Liver (tissue), 9 donors: Measurements from ENCODE around the gene CASZ1. TPM values are rescaled to one million over a fixed set of nuclear protein-coding genes. Genes with fewer than 3 reads are reported as not detected.

ENCODE experiments used
- DNase-seq: peaks from one replicate; pipeline ENCODE4 v3.0.0-alpha.2; 2017; ENCODE audit warnings: low spot score
- H3K27ac ChIP-seq, 2 donors: one replicate each; pipeline ENCODE4 v1.7.0; 2013; ENCODE audit warnings: inconsistent platforms in 2 of 2, low read length in 2 of 2, control low read depth in 1 of 2, low read depth in 1 of 2, mild to moderate bottlenecking in 1 of 2
- H3K27me3 ChIP-seq, 4 donors: one replicate each; pipeline versions ENCODE4 v1.6.1 to v1.7.0; 2013; ENCODE audit warnings: low read length in 3 of 4, inconsistent platforms in 1 of 4, mild to moderate bottlenecking in 1 of 4, moderate library complexity in 1 of 4; ENCODE audit not compliant: control insufficient read depth in 4 of 4, insufficient read depth in 4 of 4
- H3K36me3 ChIP-seq, 4 donors: one replicate each; pipeline versions ENCODE4 v1.6.1 to v1.7.0; 2013; ENCODE audit warnings: low read length in 3 of 4, mild to moderate bottlenecking in 3 of 4, low read depth in 1 of 4, moderate library complexity in 1 of 4; ENCODE audit not compliant: control insufficient read depth in 4 of 4, insufficient read depth in 3 of 4
- H3K4me1 ChIP-seq, 4 donors: one replicate each; pipeline versions ENCODE4 v1.6.1 to v1.7.0; 2013; ENCODE audit warnings: low read length in 3 of 4, mild to moderate bottlenecking in 3 of 4, moderate library complexity in 1 of 4; ENCODE audit not compliant: control insufficient read depth in 4 of 4, insufficient read depth in 4 of 4
- H3K4me3 ChIP-seq, 3 donors: one replicate each; pipeline versions ENCODE4 v1.6.1 to v1.7.0; 2013; ENCODE audit warnings: low read length in 3 of 3, control low read depth in 1 of 3, low read depth in 1 of 3, mild to moderate bottlenecking in 1 of 3
- H3K9ac ChIP-seq, 2 donors: one replicate each; pipeline ENCODE4 v1.7.0; 2013; ENCODE audit warnings: low read length in 2 of 2, mild to moderate bottlenecking in 2 of 2, moderate library complexity in 2 of 2, control low read depth in 1 of 2, low read depth in 1 of 2
- H3K9me3 ChIP-seq, 4 donors: one replicate each; pipeline versions ENCODE4 v1.6.1 to v1.7.0; 2013; ENCODE audit warnings: low read length in 3 of 4; ENCODE audit not compliant: control insufficient read depth in 4 of 4
- EGR1 ChIP-seq, 2 donors: IDR thresholded peaks; 2 replicates each; pipeline ENCODE4 v1.6.1; 2016 to 2018; ENCODE audit warnings: antibody characterized with exemption in 2 of 2, low read depth in 2 of 2
- FOXA2 ChIP-seq: IDR thresholded peaks from 2 replicates; pipeline ENCODE4 v1.6.1; 2016; ENCODE audit warnings: antibody characterized with exemption
- GABPA ChIP-seq, 2 donors: IDR thresholded peaks in 1 of 2; conservative IDR thresholded peaks in 1 of 2; 2 replicates each; pipeline ENCODE4 v1.6.1; 2016; ENCODE audit warnings: antibody characterized with exemption in 2 of 2, mild to moderate bottlenecking in 1 of 2, moderate library complexity in 1 of 2
- HNF4A ChIP-seq, 2 donors: conservative IDR thresholded peaks; 2 replicates each; pipeline ENCODE4 v1.6.1; 2016; ENCODE audit warnings: antibody characterized with exemption in 2 of 2, mild to moderate bottlenecking in 2 of 2
- HNF4G ChIP-seq: IDR thresholded peaks from 2 replicates; pipeline ENCODE4 v1.6.1; 2016; ENCODE audit warnings: antibody characterized with exemption
- JUND ChIP-seq, 2 donors: IDR thresholded peaks; 2 replicates each; pipeline ENCODE4 v1.6.1; 2016; ENCODE audit warnings: antibody characterized with exemption in 2 of 2
- MAX ChIP-seq: IDR thresholded peaks from 2 replicates; pipeline ENCODE4 v1.6.1; 2016; ENCODE audit warnings: antibody characterized with exemption
- NR2F2 ChIP-seq: IDR thresholded peaks from 2 replicates; pipeline ENCODE4 v1.6.1; 2016; ENCODE audit warnings: antibody characterized with exemption
- RAD21 ChIP-seq, 2 donors: IDR thresholded peaks; 2 replicates each; pipeline ENCODE4 v1.6.1; 2016; ENCODE audit warnings: antibody characterized with exemption in 2 of 2, mild to moderate bottlenecking in 2 of 2
- REST ChIP-seq: IDR thresholded peaks from 2 replicates; pipeline ENCODE4 v1.6.1; 2016; ENCODE audit warnings: antibody characterized with exemption, mild to moderate bottlenecking
- RXRA ChIP-seq, 2 donors: IDR thresholded peaks; 2 replicates each; pipeline ENCODE4 v1.6.1; 2017 to 2018; ENCODE audit warnings: antibody characterized with exemption in 2 of 2, mild to moderate bottlenecking in 1 of 2
- SP1 ChIP-seq: IDR thresholded peaks from 2 replicates; pipeline ENCODE4 v1.6.1; 2018; ENCODE audit warnings: antibody characterized with exemption, mild to moderate bottlenecking
- TAF1 ChIP-seq: conservative IDR thresholded peaks from 2 replicates; pipeline ENCODE4 v1.6.1; 2016; ENCODE audit warnings: antibody characterized with exemption, mild to moderate bottlenecking
- YY1 ChIP-seq: IDR thresholded peaks from 2 replicates; pipeline ENCODE4 v1.6.1; 2016; ENCODE audit warnings: antibody characterized with exemption, mild to moderate bottlenecking
- WGBS: extraction: QIAGEN DNeasy Blood & Tissue Kit; methylation state at CpG from one replicate; pipeline ENCODE4 v1.1.7; 2013; 5-methylcytosine and 5-hydroxymethylcytosine counted together
- polyA plus RNA-seq, 2 donors: library from polyadenylated mRNA; stranded (reverse) in 1 of 2; unstranded in 1 of 2; fragments of 200-250 nt in 1 of 2; fragments of >200 nt in 1 of 2; fragmentation: Nextera tagmentation in 1 of 2; extraction: Ambion mirVana in 1 of 2; gene quantifications; one replicate each; pipeline versions ENCODE4 v1.2.1 to v1.2.3, GENCODE V29; 2013 to 2015
- total RNA-seq, 2 donors: library from RNA; depleted of rRNA; stranded (reverse); fragments of >200 nt; gene quantifications; one replicate each; pipeline ENCODE4 v1.2.3, GENCODE V29; 2014
- TF ChIP-seq, protein P1 (sequence below): IDR thresholded peaks from 2 replicates; pipeline ENCODE4 v1.6.1; 2016; ENCODE audit warnings: antibody characterized with exemption
- TF ChIP-seq, protein P2 (sequence below): fragments of 150-350 bp; IDR thresholded peaks from 2 replicates; pipeline ENCODE4 v1.5.1; 2017; ENCODE audit warnings: improper control_type of control experiment, low read depth, low read length; ENCODE audit not compliant: missing input control
- donor health status: healthy.
- donor health status: healthy.
- donor health status: healthy.
- donor health status: healthy.
- donor health status: healthy.

CASZ1 gene
- total and polyA plus RNA-seq, 4 donors: 1.0 to 3.5 (median 1.9) TPM

GRCh38 chr1:10829965-10830515 lies 33.6 kb upstream of the CASZ1 start:
- no peak for DNase-seq
- Histone ChIP-seq H3K9ac (no peak overlapping the region), H3K27me3 (no peaks in the 10 kb centered on the region), H3K27ac (no peak overlapping the region), H3K9me3 (no peaks in the 10 kb centered on the region), H3K4me1 (peaks cover 0 to 9% (median 4%) of the 10 kb centered on the region in 4 donors), H3K36me3 (no peaks in the 10 kb centered on the region), H3K4me3 (no peak overlapping the region)
- TF ChIP-seq RAD21 (IDR thresholded peaks at IDR 0.05): no peak
- TF ChIP-seq, protein P1, sequence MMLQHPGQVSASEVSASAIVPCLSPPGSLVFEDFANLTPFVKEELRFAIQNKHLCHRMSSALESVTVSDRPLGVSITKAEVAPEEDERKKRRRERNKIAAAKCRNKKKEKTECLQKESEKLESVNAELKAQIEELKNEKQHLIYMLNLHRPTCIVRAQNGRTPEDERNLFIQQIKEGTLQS: no peak
- no peak for TF ChIP-seq GABPA (IDR thresholded peaks at IDR 0.05 in 1 of 2, conservative IDR thresholded peaks at IDR 0.05 in 1 of 2)
- TF ChIP-seq TAF1: no peak
- TF ChIP-seq NR2F2: no peak
- TF ChIP-seq MAX: no peak
- TF ChIP-seq HNF4G: no peak
- no peak for TF ChIP-seq EGR1 (IDR thresholded peaks at IDR 0.05; ENCODE audit: low read depth in 2 of 2)
- no peak for TF ChIP-seq RXRA (IDR thresholded peaks at IDR 0.05)
- TF ChIP-seq, protein P2, sequence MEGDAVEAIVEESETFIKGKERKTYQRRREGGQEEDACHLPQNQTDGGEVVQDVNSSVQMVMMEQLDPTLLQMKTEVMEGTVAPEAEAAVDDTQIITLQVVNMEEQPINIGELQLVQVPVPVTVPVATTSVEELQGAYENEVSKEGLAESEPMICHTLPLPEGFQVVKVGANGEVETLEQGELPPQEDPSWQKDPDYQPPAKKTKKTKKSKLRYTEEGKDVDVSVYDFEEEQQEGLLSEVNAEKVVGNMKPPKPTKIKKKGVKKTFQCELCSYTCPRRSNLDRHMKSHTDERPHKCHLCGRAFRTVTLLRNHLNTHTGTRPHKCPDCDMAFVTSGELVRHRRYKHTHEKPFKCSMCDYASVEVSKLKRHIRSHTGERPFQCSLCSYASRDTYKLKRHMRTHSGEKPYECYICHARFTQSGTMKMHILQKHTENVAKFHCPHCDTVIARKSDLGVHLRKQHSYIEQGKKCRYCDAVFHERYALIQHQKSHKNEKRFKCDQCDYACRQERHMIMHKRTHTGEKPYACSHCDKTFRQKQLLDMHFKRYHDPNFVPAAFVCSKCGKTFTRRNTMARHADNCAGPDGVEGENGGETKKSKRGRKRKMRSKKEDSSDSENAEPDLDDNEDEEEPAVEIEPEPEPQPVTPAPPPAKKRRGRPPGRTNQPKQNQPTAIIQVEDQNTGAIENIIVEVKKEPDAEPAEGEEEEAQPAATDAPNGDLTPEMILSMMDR: no peak
- no peak for TF ChIP-seq YY1
- no peak for TF ChIP-seq SP1
- no peak for TF ChIP-seq FOXA2
- TF ChIP-seq REST: no peak
- WGBS: 75% methylated on average over 17 of the region's 17 CpGs

DNA sequence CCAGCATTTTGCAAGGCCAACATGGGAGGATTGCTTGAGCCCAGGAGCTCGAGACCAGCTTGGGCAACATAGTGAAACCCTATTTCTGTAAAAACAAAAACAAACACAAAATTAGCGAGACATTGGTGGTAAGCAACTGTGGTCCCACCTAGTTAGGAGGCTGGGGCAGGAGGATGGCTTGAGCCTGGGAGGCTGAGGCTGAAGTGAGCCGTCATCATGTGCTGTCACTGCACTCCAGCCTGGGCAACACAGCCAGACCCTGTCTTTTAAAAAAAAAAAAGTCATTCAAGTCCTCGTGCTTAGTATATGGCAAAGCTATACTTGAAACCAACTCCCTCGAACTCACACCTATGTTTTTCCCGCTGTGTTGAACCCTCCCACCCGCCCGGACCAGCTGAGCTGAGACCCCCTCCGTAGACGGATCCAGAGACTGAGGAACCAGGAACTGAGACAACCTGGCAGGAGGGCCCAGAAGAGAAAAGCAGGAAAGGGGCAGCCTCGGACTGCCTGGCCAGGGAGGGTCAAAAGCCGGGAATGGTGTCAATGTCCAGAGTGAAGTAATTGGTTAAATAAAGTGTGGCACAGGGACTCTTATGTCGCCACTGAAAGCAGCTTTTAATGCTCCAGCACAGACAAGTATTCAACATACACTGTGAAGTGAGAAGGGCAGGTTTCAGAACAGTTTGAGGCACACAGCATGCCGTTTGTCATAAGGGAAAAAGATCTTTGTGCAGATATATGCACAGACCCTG lies 32.8 kb upstream of the CASZ1 start:
- DNase-seq: no peak
- no peak for TF ChIP-seq EGR1 (IDR thresholded peaks at IDR 0.05; ENCODE audit: low read depth in 2 of 2)
- no peak for TF ChIP-seq JUND (IDR thresholded peaks at IDR 0.05)
- TF ChIP-seq HNF4A (conservative IDR thresholded peaks at IDR 0.05): peak; percentile 79 to 83
- TF ChIP-seq TAF1: no peak
- no peak for TF ChIP-seq REST
- TF ChIP-seq YY1: no peak
- TF ChIP-seq HNF4G: no peak
- TF ChIP-seq, protein P2: no peak

More for the DNA sequence above, 32.8 kb upstream of the CASZ1 start:
- WGBS: 61% methylated on average over 14 of the region's 14 CpGs
- H3K9me3 ChIP-seq: no peaks in the 10 kb centered on the region
- H3K27ac ChIP-seq: peak overlapping the region in 1 of 2 donors; percentile 50
- no peaks in the 10 kb centered on the region for H3K36me3 ChIP-seq
- peaks cover 0 to 9% (median 4%) of the 10 kb centered on the region in 4 donors for H3K4me1 ChIP-seq
- no peaks in the 10 kb centered on the region for H3K27me3 ChIP-seq
- no peak overlapping the region for H3K9ac ChIP-seq
- no peak overlapping the region for H3K4me3 ChIP-seq
